CD8-positive, alpha-beta memory T cell (primary cell): Measurements from ENCODE around the gene TBX15. TPM values are rescaled to one million over a fixed set of nuclear protein-coding genes. Genes with fewer than 3 reads are reported as not detected.

Source experiments
- CTCF ChIA-PET: fragments of 350-600 bp; sonication (Branson Sonifier 250); formaldehyde crosslinking; loops from one replicate; lab custom pipeline; 2021; ENCODE audit warnings: antibody characterized with exemption; lab: Charles Lee
- POLR2A ChIA-PET: fragments of 350-600 bp; sonication (Branson Sonifier 250); formaldehyde crosslinking; loops from one replicate; lab custom pipeline; 2021; ENCODE audit warnings: antibody characterized with exemption; lab: Charles Lee
- DNase-seq, 5 donors: peaks; one replicate each; pipeline versions ENCODE4 v3.0.0 to v3.0.0-alpha.2; 2020 to 2022; ENCODE audit warnings: mixed read lengths in 1 of 5
- H3K27ac ChIP-seq: one replicate; pipeline ENCODE4 v1.7.0; 2013; ENCODE audit warnings: low read depth, mild to moderate bottlenecking, low read length, moderate library complexity
- H3K27me3 ChIP-seq: 2 replicates; pipeline ENCODE4 v1.7.0; 2013; ENCODE audit warnings: low read length, mild to moderate bottlenecking; ENCODE audit not compliant: insufficient read depth, poor library complexity, severe bottlenecking
- H3K36me3 ChIP-seq: 2 replicates; pipeline ENCODE4 v1.7.0; 2013; ENCODE audit warnings: mild to moderate bottlenecking, low read length, moderate library complexity; ENCODE audit not compliant: insufficient read depth
- H3K4me1 ChIP-seq: 2 replicates; pipeline ENCODE4 v1.7.0; 2013; ENCODE audit warnings: mild to moderate bottlenecking, low read length, moderate library complexity; ENCODE audit not compliant: insufficient read depth
- H3K4me3 ChIP-seq: 2 replicates; pipeline ENCODE4 v1.7.0; 2013; ENCODE audit warnings: mild to moderate bottlenecking, low read length
- H3K9me3 ChIP-seq: 2 replicates; pipeline ENCODE4 v1.7.0; 2013; ENCODE audit warnings: mild to moderate bottlenecking, low read length
- H3K27ac Mint-ChIP-seq, 8 donors: one replicate each; pipeline ENCODE4 v1.8.0; 2020 to 2021; ENCODE audit warnings: mixed read lengths in 8 of 8, mild to moderate bottlenecking in 6 of 8, inconsistent platforms in 3 of 8, moderate library complexity in 3 of 8
- H3K27me3 Mint-ChIP-seq, 2 donors: one replicate each; pipeline ENCODE4 v1.8.0; 2020 to 2021; ENCODE audit warnings: mixed read lengths in 2 of 2, mild to moderate bottlenecking in 1 of 2, moderate library complexity in 1 of 2
- H3K36me3 Mint-ChIP-seq, 3 donors: one replicate each; pipeline ENCODE4 v1.8.0; 2020 to 2021; ENCODE audit warnings: mixed read lengths in 3 of 3, inconsistent platforms in 1 of 3, mild to moderate bottlenecking in 1 of 3
- H3K4me1 Mint-ChIP-seq, 3 donors: one replicate each; pipeline ENCODE4 v1.8.0; 2020 to 2021; ENCODE audit warnings: mixed read lengths in 3 of 3, inconsistent platforms in 1 of 3, mild to moderate bottlenecking in 1 of 3
- H3K4me3 Mint-ChIP-seq, 7 donors: one replicate each; pipeline ENCODE4 v1.8.0; 2020 to 2021; ENCODE audit warnings: mixed read lengths in 7 of 7, mild to moderate bottlenecking in 6 of 7, moderate library complexity in 4 of 7, inconsistent platforms in 2 of 7
- H3K9me3 Mint-ChIP-seq, 5 donors: one replicate each; pipeline ENCODE4 v1.8.0; 2020 to 2022; ENCODE audit warnings: mixed read lengths in 5 of 5, mild to moderate bottlenecking in 3 of 5, moderate library complexity in 2 of 5, inconsistent platforms in 1 of 5
- polyA plus RNA-seq: library from polyadenylated mRNA; unstranded; fragments of 300-500 nt; fragmentation: Illumina TruSeq; gene quantifications from one replicate; pipeline ENCODE4 v1.2.3, GENCODE V29; 2021
- total RNA-seq, 2 experiments: library from RNA; stranded (reverse); gene quantifications; one replicate each; pipeline ENCODE4 v1.2.3, GENCODE V29; 2021

The TBX15 gene
- total and polyA plus RNA-seq, 3 experiments from 2014 or later: not detected

DNA sequence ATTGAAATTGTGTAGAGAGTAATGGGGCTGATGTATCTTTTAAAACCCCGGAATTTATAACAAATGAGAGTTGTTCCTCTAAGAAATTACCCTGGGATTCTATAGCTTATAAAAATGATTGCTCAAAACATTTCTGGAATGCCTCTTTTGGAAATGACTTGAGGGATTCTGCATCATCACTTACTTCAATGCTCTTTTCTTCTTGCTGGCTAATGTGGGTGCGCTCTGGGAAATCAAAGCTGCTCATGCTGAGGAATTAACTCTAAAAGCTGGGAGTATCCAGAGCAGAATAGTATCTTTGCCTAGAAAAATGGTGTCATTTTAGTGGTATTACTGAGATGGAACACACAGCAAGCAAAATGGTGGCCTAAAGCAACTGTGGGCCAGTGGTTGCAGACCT lies 23.0 kb upstream of the TBX15 start:
- Mint-ChIP-seq H3K4me3 (no peak overlapping the region), H3K36me3 (peaks cover 1 to 54% (median 8%) of the 10 kb centered on the region in 3 donors), H3K27me3 (peaks cover 27 to 73% of the 10 kb centered on the region in 2 donors), H3K27ac (no peak overlapping the region), H3K9me3 (peaks cover 9 to 54% (median 46%) of the 10 kb centered on the region in 5 donors), H3K4me1 (peaks cover 8 to 15% (median 10%) of the 10 kb centered on the region in 3 donors)
- Histone ChIP-seq H3K9me3 (no peaks in the 10 kb centered on the region), H3K36me3 (no peaks in the 10 kb centered on the region), H3K4me3 (no peak overlapping the region), H3K27me3 (peaks cover 15% of the 10 kb centered on the region), H3K4me1 (no peaks in the 10 kb centered on the region), H3K27ac (no peak overlapping the region)
- DNase-seq: no peak
- CTCF ChIA-PET: no interaction called here
- POLR2A ChIA-PET: no interaction called here

DNA sequence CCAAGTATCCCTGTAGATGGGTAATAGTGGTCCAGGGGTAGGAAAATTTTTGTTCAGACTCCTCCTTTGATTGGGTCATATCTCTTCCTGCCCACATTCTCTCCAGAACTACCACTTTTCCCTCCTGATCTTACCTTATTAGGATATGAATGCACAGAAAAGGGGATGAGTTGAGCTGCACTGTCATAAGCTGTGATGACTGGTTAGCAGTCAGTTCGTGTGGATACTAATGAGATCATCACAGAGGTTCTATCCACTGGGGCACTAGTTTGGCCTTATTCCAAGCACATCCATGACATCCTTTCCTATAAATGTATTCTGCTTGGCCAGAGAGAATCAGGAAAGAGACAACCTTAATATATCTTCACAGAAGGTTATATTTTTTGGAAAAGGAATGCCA lies 22.1 kb upstream of the TBX15 start:
- Histone ChIP-seq H3K9me3 (no peaks in the 10 kb centered on the region), H3K4me3 (no peak overlapping the region), H3K36me3 (no peaks in the 10 kb centered on the region), H3K4me1 (no peaks in the 10 kb centered on the region), H3K27me3 (peaks cover 25% of the 10 kb centered on the region), H3K27ac (no peak overlapping the region)
- CTCF ChIA-PET: no interaction called here
- H3K4me3 Mint-ChIP-seq: no peak overlapping the region
- H3K36me3 Mint-ChIP-seq: peaks cover 0 to 47% (median 8%) of the 10 kb centered on the region in 3 donors
- no peak overlapping the region for H3K27ac Mint-ChIP-seq
- peaks cover 34 to 74% of the 10 kb centered on the region in 2 donors for H3K27me3 Mint-ChIP-seq
- peaks cover 10 to 15% (median 13%) of the 10 kb centered on the region in 3 donors for H3K4me1 Mint-ChIP-seq
- H3K9me3 Mint-ChIP-seq: peaks cover 8 to 59% (median 51%) of the 10 kb centered on the region in 5 donors
- POLR2A ChIA-PET: no interaction called here
- DNase-seq: no peak

DNA sequence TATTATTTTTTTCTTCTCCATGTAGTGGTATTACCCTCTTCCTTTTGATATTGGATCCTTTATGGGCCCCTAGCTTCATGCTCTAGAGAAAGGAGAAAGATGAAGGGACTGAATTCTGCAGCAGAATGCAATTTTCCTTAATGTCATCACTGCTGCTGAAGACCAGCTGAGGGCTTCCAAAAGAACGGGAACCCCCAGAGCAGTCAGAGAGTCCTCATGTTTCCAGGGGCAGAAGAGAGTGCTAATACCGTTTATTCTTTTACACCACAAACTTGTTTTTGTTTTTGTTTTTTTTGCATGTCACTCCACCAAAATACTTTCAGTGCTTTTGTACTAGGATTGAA lies 21.1 kb upstream of the TBX15 start:
- Histone ChIP-seq H3K27ac (no peak overlapping the region), H3K4me1 (no peaks in the 10 kb centered on the region), H3K4me3 (no peak overlapping the region), H3K27me3 (peaks cover 30% of the 10 kb centered on the region), H3K9me3 (no peaks in the 10 kb centered on the region), H3K36me3 (no peaks in the 10 kb centered on the region)
- POLR2A ChIA-PET: no interaction called here
- H3K27me3 Mint-ChIP-seq: peaks cover 40 to 75% of the 10 kb centered on the region in 2 donors
- H3K9me3 Mint-ChIP-seq: peaks cover 8 to 64% (median 59%) of the 10 kb centered on the region in 5 donors
- DNase-seq: no peak
- peaks cover 10 to 15% (median 13%) of the 10 kb centered on the region in 3 donors for H3K4me1 Mint-ChIP-seq
- H3K36me3 Mint-ChIP-seq: peaks cover 0 to 42% (median 8%) of the 10 kb centered on the region in 3 donors
- no peak overlapping the region for H3K27ac Mint-ChIP-seq
- no peak overlapping the region for H3K4me3 Mint-ChIP-seq
- CTCF ChIA-PET: no interaction called here

DNA sequence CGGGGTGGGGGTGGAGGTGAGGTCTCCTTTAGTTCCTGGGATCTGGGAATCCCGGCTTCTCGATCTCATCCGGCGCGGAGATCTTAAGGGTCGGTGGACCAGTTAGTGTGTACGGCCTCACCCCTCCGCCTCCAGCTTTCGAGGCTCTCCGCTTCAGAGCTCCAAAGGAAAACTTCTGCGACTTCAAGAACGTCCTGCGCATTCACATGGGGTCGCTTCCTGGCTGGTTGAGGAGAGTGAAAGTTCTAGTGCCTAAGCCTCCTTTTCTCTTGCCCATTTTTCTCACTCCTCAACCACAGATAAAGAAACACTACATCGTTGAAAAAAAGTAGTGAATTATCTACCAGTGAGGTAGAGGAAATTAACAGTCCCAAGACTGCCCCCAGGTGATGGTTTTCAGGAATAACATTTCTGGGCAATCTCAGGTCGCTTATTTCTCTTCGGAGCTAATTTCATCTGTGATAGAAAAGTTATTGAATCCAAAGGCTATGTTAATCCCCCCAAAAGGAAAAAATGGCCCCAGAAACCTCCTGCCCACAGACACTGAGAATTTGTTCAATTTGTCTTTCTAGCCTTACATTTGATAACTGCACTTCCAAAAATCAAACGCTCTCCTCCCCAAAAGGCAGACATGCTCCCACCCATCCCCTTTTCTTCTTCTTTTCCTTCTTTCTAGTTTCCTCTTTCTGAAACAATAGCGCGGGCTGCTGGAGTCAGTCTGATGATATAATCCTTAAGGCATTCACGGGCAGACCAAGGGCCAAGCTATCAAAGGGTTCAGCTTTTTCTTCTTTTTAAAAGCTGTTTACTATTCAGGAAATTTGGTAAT lies 20.6 kb upstream of the TBX15 start:
- H3K27ac Mint-ChIP-seq: peak overlapping the region in 1 of 8 donors; percentile 32
- Histone ChIP-seq H3K36me3 (no peaks in the 10 kb centered on the region), H3K4me3 (no peak overlapping the region), H3K27me3 (peaks cover 35% of the 10 kb centered on the region), H3K4me1 (no peaks in the 10 kb centered on the region), H3K9me3 (no peaks in the 10 kb centered on the region), H3K27ac (no peak overlapping the region)
- peak overlapping the region in 6 of 7 donors; percentile 35 to 62 (median 60) for H3K4me3 Mint-ChIP-seq
- H3K9me3 Mint-ChIP-seq: peaks cover 8 to 67% (median 61%) of the 10 kb centered on the region in 5 donors
- peaks cover 46 to 81% of the 10 kb centered on the region in 2 donors for H3K27me3 Mint-ChIP-seq
- H3K4me1 Mint-ChIP-seq: peaks cover 10 to 15% (median 13%) of the 10 kb centered on the region in 3 donors
- ChIA-PET CTCF (no interaction called here), POLR2A (no interaction called here)
- peaks cover 0 to 45% (median 8%) of the 10 kb centered on the region in 3 donors for H3K36me3 Mint-ChIP-seq
- DNase-seq: no peak

DNA sequence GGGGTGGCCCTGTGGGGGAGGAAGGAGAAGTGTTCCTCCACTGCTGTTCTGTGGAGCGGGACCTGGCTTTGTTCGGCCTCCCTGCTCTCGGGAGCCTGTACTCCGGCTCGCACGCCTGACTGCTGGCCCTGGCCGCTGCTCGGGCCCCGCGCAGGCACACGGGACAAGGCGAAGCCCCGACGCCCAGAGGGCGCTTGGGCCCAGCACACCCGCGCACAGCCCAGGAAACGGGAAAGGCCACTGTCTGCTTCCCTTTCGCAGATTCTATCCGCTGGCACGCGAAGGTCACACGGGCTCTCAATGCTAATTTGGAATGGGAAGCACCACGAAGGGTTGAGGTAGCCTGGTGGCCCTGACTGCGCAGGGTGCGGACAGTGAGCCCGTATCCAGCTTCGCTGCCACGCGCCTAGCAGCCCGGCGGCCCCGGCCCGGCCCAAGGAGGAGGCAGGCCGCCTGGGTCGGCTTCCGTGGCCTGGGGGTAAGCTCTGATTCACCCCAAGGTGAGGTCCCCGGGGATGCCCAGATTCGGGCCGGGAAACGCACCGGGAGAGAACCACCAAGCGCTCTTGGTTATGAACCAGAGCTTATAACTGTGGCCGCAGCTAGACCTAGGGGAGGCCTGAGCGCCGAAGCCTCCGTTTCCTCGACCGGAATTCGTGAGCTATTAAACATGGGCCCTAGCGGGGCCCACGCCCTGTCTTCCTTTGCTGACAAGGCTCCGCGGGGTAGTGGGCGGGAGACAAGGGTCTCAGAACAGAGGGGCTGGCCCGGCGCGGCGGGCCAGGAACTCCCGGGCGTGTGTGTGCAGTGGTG lies 19.7 kb upstream of the TBX15 start:
- H3K27me3 Mint-ChIP-seq: peaks cover 53 to 86% of the 10 kb centered on the region in 2 donors
- H3K4me3 Mint-ChIP-seq: peak overlapping the region in 5 of 7 donors; percentile 24 to 62 (median 60)
- peaks cover 40% of the 10 kb centered on the region for H3K27me3 ChIP-seq
- H3K27ac Mint-ChIP-seq: no peak overlapping the region
- H3K9me3 ChIP-seq: no peaks in the 10 kb centered on the region
- peaks cover 0 to 37% (median 8%) of the 10 kb centered on the region in 3 donors for H3K36me3 Mint-ChIP-seq
- H3K9me3 Mint-ChIP-seq: peaks cover 8 to 71% (median 64%) of the 10 kb centered on the region in 5 donors
- ChIA-PET POLR2A (no interaction called here), CTCF (no interaction called here)
- H3K27ac ChIP-seq: no peak overlapping the region
- DNase-seq: no peak
- H3K4me3 ChIP-seq: no peak overlapping the region
- peaks cover 10 to 15% (median 13%) of the 10 kb centered on the region in 3 donors for H3K4me1 Mint-ChIP-seq
- H3K36me3 ChIP-seq: no peaks in the 10 kb centered on the region
- no peaks in the 10 kb centered on the region for H3K4me1 ChIP-seq

DNA sequence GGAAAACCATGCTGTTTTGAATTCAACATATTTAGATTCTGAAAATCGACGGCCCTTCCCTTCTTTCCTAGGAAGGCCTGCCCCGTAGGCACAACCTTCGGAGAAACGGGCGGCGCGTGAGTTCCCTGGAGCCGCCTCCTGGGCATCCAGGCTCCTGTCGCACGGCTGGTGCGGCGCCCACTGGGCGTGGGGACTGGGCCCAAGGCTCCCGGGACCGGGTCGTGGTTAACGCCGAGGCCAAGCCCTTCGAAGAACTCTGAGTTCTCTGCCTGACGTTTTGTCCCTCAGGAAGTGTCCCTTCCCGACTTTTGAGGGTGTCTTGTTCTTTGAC lies 19.2 kb upstream of the TBX15 start:
- peaks cover 0 to 31% (median 8%) of the 10 kb centered on the region in 3 donors for H3K36me3 Mint-ChIP-seq
- CTCF ChIA-PET: no interaction called here
- H3K9me3 Mint-ChIP-seq: peaks cover 8 to 74% (median 59%) of the 10 kb centered on the region in 5 donors

DNA sequence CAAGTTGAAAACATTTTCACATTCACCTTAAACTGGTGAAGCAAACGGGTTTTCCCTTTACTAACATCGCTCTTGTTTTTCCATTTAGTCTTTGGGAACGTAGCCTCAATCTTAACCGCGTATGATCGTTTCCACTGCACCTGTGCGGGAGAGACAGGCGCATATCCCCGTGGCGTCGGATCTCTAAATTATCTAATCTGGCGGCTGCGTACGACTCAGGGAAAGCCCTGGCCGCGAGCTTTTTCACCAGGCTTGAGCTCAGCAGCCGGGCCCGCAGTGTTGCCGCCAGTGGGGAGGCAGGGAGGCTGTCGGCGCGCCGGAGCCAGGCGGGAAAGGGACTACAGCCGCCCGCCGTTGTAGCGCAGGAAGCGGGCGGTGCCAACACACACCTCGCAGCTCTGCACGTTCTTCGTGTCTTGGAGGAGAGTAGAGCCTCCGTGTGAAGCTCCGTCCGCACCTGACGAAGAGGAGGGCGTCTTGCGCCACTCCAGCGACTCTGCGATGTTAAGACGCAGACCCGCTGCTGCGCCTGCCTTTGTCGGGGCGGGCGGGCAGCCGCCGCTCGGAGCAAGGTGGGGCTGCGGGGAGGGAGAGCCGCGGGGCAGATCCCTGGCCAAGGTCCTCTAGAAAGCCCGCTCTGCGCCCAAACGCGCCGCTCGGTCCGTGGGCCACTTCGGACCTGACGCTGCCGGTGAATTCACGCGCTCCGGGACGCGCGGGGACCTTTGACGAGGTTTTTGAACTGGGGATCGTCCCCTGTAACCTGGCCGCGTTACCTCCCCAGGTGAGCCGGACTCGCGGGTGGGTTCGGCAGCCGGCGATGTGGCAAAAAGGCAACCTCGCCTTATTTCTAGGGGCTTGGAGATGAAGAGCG lies 18.5 kb upstream of the TBX15 start:
- H3K9me3 ChIP-seq: no peaks in the 10 kb centered on the region
- H3K27ac ChIP-seq: no peak overlapping the region
- Mint-ChIP-seq H3K9me3 (peaks cover 8 to 76% (median 60%) of the 10 kb centered on the region in 5 donors), H3K4me1 (peaks cover 10 to 21% (median 18%) of the 10 kb centered on the region in 3 donors), H3K27me3 (peaks cover 57 to 86% of the 10 kb centered on the region in 2 donors), H3K27ac (peak overlapping the region in 2 of 8 donors; percentile 19 to 21), H3K4me3 (no peak overlapping the region), H3K36me3 (peaks cover 0 to 27% (median 4%) of the 10 kb centered on the region in 3 donors)
- no peak overlapping the region for H3K4me3 ChIP-seq
- H3K4me1 ChIP-seq: no peaks in the 10 kb centered on the region
- POLR2A ChIA-PET: no interaction called here
- no peaks in the 10 kb centered on the region for H3K36me3 ChIP-seq
- CTCF ChIA-PET: no interaction called here
- no peak for DNase-seq
- H3K27me3 ChIP-seq: peaks cover 48% of the 10 kb centered on the region

More for the DNA sequence above, 19.2 kb upstream of the TBX15 start:
- Mint-ChIP-seq H3K4me1 (peaks cover 10 to 15% (median 14%) of the 10 kb centered on the region in 3 donors), H3K27ac (no peak overlapping the region), H3K4me3 (no peak overlapping the region), H3K27me3 (peaks cover 56 to 85% of the 10 kb centered on the region in 2 donors)
- Histone ChIP-seq H3K27me3 (peaks cover 45% of the 10 kb centered on the region), H3K27ac (no peak overlapping the region), H3K9me3 (no peaks in the 10 kb centered on the region), H3K36me3 (no peaks in the 10 kb centered on the region), H3K4me1 (no peaks in the 10 kb centered on the region), H3K4me3 (no peak overlapping the region)
- POLR2A ChIA-PET: no interaction called here
- DNase-seq: no peak
